Thoracic aorta (tissue), 2 donors: ENCODE measurements around the gene S100A16. TPM values are rescaled to one million over a fixed set of nuclear protein-coding genes. Genes with fewer than 3 reads are reported as not detected.

ENCODE experiments used
- ATAC-seq: fragments of 150-250 bp; one replicate; pipeline ENCODE4 v1.8.0; 2017; ENCODE audit warnings: low read depth; ENCODE audit not compliant: insufficient number of reproducible peaks, low FRiP score
- DNase-seq: peaks from one replicate; pipeline ENCODE4 v3.0.0-alpha.2; 2020; ENCODE audit warnings: low spot score
- H3K27ac ChIP-seq, 2 donors: fragments of 200-600 bp; sonication (generic); 1 replicate in 1 of 2; 2 replicates in 1 of 2; pipeline ENCODE4 v1.5.1; 2016; ENCODE audit warnings: mild to moderate bottlenecking in 2 of 2, moderate library complexity in 2 of 2
- H3K27me3 ChIP-seq: fragments of 200-600 bp; sonication (generic); replicated peaks from 2 replicates; pipeline ENCODE4 v1.6.0; 2016; ENCODE audit warnings: mild to moderate bottlenecking; ENCODE audit not compliant: insufficient read depth
- H3K36me3 ChIP-seq: fragments of 200-600 bp; sonication (generic); one replicate; pipeline ENCODE4 v1.5.1; 2016
- H3K4me1 ChIP-seq, 2 donors: fragments of 200-600 bp; sonication (generic); 1 replicate in 1 of 2; 2 replicates in 1 of 2; pipeline versions ENCODE4 v1.5.1 to v1.6.0; 2016; ENCODE audit warnings: low read depth in 2 of 2, mild to moderate bottlenecking in 1 of 2; ENCODE audit not compliant: control insufficient read depth in 1 of 2
- H3K4me3 ChIP-seq: fragments of 200-600 bp; sonication (generic); 2 replicates; pipeline ENCODE4 v1.5.1; 2016; ENCODE audit warnings: mild to moderate bottlenecking
- H3K9me3 ChIP-seq: fragments of 200-600 bp; sonication (generic); 2 replicates; pipeline ENCODE4 v1.5.1; 2016
- total RNA-seq, 2 donors: library from RNA; depleted of rRNA; stranded (reverse); fragments of >200 nt; gene quantifications; one replicate each; pipeline versions ENCODE4 v1.1.0 to v1.2.3, GENCODE V29; 2016
- TF ChIP-seq, protein P1 (sequence below): fragments of 200-600 bp; sonication (generic); IDR thresholded peaks from one replicate; pipeline ENCODE4 v1.5.1; 2019; ENCODE audit warnings: antibody characterized with exemption

S100A16 gene
- total RNA-seq, 2 donors from 2014 or later = 81.1 to 82.3 TPM

DNA sequence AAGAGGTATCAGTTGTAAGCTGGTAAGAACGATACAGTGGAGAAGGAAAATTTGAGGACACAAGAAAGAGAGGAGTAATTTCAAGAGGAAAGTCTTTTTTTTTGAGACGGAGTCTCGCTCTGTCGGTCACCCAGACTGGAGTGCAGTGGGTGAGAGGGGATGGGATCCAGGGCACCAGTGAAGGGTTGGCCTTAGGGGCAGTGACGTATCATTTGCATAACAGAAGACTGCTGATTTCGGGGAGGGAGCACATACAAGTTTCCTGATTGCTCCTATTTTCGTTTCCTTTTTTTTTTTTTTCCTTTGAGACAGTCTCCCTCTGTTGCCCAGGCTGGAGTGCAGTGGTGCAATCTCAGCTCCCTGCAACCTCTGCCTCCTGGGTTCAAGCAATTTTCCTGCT, 10.2 kb upstream of the S100A16 start:
- H3K27ac ChIP-seq = no peak overlapping the region

DNA sequence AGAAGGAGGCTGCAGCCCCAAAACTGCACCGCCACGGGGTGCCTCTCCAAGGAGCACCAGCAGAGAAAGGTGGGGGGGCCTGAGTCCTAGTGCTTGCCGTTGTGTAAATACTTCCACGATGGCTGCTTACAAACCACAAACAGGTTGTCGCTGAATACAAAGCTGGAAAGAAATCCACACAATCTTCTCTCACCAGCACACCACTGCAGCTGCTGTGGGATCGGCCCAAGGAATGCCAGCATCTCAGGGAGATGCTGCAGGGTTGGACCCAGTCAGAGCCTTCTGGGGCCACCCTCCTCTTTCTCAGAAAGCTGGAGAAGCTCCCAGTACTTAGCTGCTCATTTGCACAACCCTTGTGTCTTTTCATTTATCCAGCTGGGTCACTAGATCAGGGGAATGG, 6.2 kb upstream of the S100A16 start:
- Histone ChIP-seq H3K27ac (no peak overlapping the region), H3K27me3 (no peaks in the 10 kb centered on the region)

More for the DNA sequence above, 10.2 kb upstream of the S100A16 start:
- Histone ChIP-seq H3K9me3 (no peaks in the 10 kb centered on the region), H3K27me3 (no peaks in the 10 kb centered on the region), H3K4me3 (no peak overlapping the region), H3K36me3 (no peaks in the 10 kb centered on the region), H3K4me1 (peaks cover 6 to 25% of the 10 kb centered on the region in 2 donors)
- ATAC-seq (no peak), DNase-seq (no peak)
- TF ChIP-seq, protein P1, sequence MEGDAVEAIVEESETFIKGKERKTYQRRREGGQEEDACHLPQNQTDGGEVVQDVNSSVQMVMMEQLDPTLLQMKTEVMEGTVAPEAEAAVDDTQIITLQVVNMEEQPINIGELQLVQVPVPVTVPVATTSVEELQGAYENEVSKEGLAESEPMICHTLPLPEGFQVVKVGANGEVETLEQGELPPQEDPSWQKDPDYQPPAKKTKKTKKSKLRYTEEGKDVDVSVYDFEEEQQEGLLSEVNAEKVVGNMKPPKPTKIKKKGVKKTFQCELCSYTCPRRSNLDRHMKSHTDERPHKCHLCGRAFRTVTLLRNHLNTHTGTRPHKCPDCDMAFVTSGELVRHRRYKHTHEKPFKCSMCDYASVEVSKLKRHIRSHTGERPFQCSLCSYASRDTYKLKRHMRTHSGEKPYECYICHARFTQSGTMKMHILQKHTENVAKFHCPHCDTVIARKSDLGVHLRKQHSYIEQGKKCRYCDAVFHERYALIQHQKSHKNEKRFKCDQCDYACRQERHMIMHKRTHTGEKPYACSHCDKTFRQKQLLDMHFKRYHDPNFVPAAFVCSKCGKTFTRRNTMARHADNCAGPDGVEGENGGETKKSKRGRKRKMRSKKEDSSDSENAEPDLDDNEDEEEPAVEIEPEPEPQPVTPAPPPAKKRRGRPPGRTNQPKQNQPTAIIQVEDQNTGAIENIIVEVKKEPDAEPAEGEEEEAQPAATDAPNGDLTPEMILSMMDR = no peak

DNA sequence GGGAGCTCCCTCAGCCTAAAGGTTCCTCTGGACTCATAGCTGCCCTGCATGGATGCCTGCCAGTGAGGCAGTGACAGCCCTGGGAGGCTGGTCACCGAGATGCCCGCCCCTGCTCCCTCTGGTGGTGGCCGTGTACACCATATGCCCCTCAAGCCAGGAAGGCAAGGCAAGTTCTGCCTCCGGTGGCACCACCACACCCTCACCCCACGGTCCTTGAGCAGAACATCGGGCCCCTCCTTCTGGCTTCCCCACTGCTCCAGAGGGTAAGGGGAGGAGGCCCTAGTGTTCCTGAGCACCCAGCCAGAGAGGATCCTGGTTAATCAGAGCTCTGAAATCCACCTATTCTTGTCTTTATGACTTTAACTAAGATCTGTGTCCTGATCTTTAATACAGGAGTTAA, 4.7 kb upstream of the S100A16 start:
- H3K27ac ChIP-seq = no peak overlapping the region

More for the DNA sequence above, 6.2 kb upstream of the S100A16 start:
- Histone ChIP-seq H3K4me1 (no peaks in the 10 kb centered on the region), H3K36me3 (no peaks in the 10 kb centered on the region), H3K4me3 (no peak overlapping the region), H3K9me3 (no peaks in the 10 kb centered on the region)
- TF ChIP-seq, protein P1 = no peak
- DNase-seq (no peak), ATAC-seq (no peak)

DNA sequence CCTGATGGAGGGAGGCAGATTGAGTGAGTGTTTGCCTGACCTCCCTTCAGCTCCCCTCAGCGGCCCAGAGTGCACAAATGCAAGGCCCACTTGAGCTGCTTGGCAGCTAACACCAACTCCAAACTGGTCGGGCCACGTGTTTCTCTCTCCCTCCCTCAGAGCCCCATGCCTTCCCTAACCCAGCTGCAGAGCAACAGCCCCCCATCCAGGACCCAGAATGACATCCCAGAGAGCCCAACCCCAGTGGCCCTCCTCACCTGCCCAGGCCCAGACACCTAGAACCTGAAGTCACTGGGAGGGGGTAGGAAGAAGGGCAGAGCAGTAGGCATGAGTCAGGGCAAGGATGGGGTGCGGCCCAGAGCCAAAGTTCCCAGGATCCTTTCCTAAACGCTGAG, 4.0 kb upstream of the S100A16 start:
- DNase-seq (no peak), ATAC-seq (no peak)
- peaks cover 0 to 5% of the 10 kb centered on the region in 2 donors for H3K4me1 ChIP-seq
- no peaks in the 10 kb centered on the region for H3K36me3 ChIP-seq
- H3K27me3 ChIP-seq = no peaks in the 10 kb centered on the region
- TF ChIP-seq, protein P1 = no peak
- H3K27ac ChIP-seq = no peak overlapping the region
- H3K9me3 ChIP-seq = no peaks in the 10 kb centered on the region
- no peak overlapping the region for H3K4me3 ChIP-seq

More for the DNA sequence above, 4.7 kb upstream of the S100A16 start:
- no peak overlapping the region for H3K4me3 ChIP-seq
- H3K36me3 ChIP-seq = no peaks in the 10 kb centered on the region
- H3K9me3 ChIP-seq = no peaks in the 10 kb centered on the region
- ATAC-seq (no peak), DNase-seq (no peak)
- TF ChIP-seq, protein P1 = no peak
- no peaks in the 10 kb centered on the region for H3K27me3 ChIP-seq
- H3K4me1 ChIP-seq = peaks cover 0 to 5% of the 10 kb centered on the region in 2 donors

DNA sequence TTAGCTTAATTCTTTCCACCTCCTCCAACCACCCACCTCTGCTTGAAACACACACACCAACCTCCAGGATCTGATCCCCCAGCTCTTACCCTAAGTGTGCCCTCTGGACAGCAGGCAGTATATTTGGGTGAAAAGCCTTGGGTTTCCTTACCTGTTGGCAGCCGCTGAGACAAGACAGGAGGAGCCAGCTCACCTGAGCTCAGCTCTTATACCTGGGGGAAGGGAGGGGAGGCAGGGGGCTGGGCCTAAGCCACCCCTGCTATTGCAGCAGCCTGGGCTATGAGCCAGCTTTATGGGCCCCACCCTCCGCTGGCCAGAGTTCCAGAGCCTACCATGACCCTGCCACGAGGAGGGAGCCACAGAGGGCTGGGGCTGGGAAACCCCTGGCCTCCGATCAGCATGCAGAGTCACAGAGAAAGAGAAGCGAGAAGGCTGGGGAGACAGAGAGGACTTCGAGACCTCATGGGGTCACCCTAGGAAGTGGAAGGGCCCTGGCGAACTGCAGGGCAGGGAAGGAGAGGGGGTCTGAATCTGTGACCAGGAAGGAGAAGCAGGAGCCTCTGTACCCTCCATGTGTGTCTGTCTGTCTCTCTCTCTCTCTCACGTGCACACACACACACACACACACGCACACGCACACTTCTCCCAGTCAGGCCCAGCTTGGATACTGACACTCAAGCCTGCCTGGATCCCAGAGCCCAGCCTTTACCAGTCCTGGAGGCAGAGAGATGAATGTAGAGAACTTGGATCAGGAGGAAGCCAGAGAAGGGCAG, 3.4 kb upstream of the S100A16 start, which contains the start of gene S100A14:
S100A14 (minus strand) TSS at position 182 of the 773 bp plus-strand sequence. CDS start 467 bp downstream, outside the sequence.
- Histone ChIP-seq H3K27ac (no peak within 1 kb of the TSS), H3K9me3 (no peaks in the 10 kb centered on the region), H3K36me3 (no peaks in the 10 kb centered on the region), H3K27me3 (no peaks in the 10 kb centered on the region), H3K4me1 (peaks cover 0 to 11% of the 10 kb centered on the region in 2 donors), H3K4me3 (no peak within 1 kb of the TSS)
- TF ChIP-seq, protein P1 = no peak
- ATAC-seq (no peak), DNase-seq (no peak)
